ENCODE results near the gene FGFBP2.

The FGFBP2 gene

DNA sequence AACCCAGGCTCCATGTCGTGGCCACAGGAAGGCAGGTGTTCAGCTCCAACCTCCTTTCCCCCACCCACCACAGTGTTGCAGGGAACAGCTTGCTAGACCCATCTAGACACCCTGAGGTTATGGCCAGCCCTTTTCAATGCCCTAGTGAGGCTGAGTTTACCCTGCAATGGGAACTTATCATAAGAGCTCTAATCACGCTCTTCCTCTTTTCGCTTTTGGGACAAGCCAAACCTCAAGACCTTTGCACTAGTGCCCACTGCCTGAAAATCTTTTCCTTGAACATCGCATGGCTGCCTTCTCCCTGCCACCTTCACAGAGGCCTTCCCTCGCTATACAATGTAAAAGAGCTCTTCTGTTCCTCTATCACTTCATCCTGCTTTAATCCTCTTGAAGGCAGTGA is 2.4 kb upstream of the FGFBP2 start:
- FAIRE-seq: no peak

DNA sequence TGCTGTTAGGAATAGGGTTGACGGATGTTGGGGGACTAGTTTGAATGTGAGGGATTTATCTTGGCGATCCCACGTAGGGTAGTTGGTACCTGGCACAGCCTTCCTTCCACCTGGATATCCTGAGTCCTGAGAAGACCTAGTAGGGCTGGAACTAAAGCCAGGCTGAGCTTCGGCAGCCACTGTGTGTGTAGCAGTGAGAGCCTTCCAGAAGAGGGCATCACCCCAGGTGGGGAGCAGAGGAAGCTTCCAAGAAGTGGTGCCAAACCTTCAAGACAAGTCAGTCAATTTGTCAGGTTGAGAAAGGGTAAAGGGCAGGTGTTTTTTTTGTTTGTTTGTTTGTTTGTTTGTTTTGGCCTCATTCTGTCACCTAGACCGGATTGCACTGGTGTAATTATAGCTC is 1.2 kb upstream of the FGFBP2 start:
- no peak for FAIRE-seq

DNA sequence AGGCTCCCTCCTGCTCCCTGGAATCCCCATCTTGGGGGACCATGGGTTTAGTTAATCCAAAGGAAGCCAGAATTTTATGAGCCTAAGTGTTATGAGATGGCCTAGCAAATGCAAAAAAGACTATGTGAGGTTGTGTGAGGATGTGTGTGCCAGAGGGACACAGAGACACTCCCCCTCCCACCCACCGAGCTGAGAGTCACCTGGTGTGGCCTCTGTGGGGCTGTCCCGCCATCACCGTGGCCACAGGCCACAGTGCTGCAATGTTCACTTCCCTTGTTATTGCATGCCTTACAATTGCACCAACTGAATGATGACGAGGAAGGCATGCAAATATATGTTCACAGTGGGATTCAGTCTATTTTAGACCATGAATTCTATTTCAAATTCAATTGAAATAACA is 601 bp upstream of the FGFBP2 start:
- no peak for FAIRE-seq

DNA sequence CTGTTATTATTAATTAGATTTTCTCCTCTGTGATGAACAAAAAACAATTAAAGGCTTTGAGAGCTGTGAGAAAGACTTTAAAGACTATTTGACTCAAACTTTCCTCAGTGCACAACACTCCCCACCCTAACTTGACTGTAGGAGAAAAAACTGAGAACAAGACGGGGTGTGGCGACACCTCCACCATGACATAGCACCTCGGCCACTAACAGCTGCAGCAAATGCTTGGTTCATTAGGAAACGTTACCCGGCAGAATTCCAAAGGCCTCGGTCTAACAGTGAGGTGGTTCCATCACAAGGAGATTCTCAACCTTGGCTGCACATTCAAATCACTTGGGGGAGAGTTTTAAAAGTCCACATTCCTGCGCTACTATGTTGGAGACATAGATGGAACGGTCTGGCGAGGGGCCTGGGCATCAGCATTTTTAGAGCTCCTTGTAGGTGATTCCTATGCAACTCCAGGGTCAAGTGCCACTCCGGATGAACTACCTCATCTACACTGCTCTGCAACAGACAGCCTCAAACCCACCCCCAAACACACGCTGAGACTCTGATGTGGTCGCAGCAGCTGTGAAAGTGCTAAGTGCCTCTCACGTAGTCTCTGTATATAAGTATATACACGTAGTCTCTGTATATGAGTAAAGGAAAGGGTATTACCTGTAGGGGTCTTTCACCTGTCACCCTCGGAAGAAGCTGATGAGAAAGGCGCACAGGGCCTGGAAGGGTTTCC is 1.0 kb downstream of the FGFBP2 start:
- FAIRE-seq: no peak

DNA sequence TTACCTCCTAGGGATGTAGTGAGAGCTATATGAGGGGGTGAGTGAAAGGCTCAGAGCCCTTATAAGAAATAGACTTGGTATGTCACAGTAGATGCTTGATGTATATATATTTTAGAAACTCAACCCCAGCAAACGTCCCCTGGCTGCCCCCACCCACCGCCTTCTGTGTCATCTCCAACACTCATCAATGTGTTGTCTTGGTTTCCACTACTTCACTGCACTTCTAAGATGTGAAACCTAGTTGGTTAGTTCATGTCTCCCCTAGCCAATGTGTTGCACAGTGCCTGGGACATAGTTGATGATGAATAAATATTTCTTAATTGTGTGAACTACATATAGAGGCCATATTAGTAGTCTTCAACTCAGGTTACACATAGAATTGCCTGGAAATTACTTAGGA is 4.4 kb downstream of the FGFBP2 start:
- no peak for FAIRE-seq

DNA sequence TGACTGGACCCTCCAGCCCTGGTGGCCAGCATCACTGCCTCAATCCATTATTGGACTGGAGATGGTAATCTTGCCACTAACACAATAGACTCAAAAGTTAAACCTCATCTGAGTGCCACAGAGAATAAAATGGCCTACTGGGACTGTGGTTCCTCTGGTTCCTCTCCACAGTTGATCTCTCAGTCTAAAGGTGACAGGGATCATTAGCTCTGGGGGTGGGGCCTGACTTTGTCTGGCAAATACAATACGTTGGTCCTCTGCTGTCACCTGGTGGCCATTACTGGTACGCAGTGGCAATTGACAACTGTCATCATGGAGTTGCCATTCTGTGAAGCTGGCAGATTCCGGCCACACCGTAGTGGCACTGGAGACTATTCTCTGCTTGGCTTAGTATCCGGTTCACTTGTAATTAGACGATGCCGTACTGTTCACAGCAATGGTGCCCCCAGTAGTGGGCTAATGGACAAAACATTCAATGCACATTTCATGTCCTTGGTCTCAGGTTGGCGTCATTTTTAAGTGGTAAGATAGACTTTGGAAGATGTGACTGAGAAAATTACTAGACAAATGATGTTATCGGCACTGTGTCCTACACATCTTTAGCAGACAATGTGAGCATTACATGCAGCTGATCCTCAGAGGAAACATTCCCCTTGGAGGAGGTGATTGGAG is 6.7 kb downstream of the FGFBP2 start:
- no peak for FAIRE-seq

DNA sequence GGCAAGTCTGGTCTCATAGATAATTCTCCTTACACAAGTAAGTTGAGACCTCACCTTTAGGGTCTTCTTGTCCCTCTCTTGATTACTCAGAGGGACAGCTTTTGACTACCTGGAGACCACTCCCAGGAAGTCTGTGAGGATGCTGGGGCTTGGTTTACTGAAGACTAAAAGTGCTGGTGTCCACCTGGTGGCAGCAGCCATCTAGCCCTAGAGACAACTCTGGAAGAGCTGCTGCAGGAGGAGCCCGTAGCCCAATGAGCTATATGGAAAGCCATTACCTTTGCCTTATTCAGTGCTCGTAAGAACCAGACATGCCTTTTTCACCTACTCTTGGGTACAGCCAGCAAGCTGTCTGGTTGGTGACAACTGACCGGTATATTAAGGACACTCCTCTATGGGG is 7.3 kb downstream of the FGFBP2 start:
- FAIRE-seq: no peak

DNA sequence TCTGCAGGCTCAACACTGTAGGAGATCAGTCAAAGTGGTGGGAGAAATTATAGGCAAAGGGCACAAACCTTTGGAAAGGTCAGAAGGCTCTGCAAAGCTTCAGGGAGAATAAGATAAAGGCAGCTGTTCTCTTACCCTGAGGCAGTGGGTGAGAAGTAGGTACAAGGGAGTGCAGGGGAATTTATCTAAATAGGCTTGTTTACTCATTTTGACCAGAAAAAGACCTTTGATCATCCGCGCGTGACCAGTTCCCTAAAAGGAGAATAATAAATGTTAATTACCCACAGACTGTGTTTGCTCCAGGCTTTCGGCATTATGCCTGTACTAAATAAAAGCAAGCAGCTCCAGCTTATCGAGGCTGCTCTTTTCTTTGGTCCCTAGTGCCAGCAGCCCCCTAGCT is 9.3 kb downstream of the FGFBP2 start:
- no peak for FAIRE-seq

DNA sequence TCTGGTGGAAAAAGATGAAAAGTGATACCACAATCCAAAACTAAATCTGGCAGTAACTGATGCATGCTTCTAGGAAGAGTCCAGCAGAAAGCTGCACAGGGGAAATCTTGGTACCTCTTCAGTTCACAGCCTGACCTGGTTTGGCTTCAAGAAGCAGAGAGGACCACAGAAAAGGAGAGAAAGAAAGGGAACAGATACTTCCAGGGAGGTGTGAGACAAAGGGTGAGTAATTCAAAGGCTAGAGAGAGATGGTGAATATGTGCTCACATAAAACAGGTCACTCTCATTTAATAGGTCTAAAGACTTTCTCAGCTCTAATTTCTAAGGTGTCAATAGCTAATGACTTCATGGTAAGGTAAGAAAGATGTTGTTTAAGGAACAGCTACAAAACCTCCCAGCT is 11.2 kb downstream of the FGFBP2 start:
- no peak for FAIRE-seq

DNA sequence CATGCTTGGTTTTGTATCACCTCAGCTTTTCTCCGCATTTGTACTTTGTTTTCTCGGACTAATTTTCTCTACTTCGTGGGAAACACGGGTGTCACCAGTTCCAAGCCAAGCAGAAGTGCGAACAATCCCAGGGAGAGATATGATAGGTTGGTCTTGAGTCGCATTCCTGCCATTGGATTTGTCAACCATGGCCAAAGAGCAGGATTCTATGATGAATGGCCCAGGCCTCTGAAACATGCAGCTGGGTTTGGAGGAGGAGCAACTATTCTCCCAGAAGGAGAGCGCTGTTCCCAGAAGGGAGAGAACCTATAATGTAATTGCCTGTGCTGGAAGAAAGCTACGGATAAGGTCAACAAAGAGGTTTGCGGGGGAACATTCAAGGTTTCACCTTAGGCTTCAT is 14.1 kb downstream of the FGFBP2 start:
- no peak for FAIRE-seq

DNA sequence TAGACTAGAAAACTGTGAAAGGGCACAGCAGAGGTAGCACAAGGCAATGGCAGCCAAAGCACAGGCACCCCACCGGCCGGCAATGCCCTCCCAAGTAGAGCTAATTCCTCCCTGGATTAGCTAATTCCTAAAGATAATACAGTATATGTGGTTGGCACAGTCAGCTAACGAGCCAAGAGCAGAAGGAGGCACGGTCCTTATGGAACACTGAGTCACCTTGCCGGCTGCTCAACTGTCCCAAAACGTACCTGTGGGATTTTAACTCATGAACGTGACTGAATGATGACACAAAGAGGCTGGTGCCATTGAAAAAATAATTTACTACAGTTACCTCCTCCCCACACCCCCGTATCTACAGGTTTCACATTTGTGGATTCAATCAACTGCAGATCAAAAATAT is 15.3 kb downstream of the FGFBP2 start:
- FAIRE-seq: no peak

DNA sequence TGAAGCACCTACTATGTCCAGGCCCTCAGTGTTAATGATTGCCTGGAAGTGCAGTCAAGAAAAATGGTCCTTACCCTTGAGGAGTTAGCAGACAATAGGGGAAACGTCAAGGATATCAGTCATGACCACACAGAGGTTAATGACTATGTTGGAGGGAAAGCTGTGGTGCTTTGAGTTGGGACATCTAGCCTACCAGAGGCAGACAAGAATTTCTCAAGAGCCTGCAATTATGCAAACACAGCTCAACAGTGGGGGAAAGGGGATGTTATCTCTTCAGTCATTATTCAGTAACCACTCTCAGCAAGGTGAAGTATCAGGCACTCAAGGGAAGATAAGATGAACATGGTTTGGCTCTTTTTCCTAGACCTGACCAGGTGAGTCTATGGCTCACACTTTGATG is 17.5 kb downstream of the FGFBP2 start:
- no peak for FAIRE-seq

DNA sequence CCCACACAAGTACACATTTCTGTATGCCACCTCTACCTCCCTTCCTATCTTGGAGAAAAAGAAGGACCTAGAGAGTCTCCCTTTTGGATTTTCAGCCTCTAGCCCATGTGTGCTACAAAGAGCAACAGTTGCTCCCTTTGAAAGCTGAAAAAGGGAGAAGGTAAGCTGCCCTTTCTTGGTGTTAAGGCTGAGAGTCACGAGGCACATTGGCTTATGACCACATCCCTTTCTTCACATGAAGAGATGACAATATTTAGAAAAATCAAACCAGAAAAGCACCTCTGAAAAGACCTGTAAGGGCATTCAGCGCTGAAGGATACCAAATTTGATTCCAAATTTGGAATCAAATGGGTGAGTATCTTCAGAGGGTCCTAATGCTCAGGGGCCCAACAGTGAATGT is 18.1 kb downstream of the FGFBP2 start:
- no peak for FAIRE-seq

DNA sequence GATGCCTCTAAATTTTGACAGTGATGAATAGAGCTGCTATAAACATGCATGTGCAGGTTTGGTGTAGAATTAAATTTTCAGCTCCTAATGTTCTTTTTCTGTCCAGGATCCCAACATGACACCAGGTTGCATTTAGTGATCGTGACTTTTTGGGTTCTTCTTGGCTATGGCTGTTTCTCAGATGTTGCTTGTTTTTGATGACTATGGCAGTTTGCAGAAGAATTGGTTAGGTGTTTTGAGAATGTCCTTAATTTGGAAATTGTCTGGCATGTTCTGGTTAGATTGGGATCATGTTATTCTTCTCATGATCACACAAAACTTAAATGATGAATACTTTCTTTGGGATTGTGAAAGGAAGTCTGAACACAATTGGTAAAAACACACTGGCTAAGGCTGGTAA is 20.7 kb downstream of the FGFBP2 start:
- FAIRE-seq: no peak

DNA sequence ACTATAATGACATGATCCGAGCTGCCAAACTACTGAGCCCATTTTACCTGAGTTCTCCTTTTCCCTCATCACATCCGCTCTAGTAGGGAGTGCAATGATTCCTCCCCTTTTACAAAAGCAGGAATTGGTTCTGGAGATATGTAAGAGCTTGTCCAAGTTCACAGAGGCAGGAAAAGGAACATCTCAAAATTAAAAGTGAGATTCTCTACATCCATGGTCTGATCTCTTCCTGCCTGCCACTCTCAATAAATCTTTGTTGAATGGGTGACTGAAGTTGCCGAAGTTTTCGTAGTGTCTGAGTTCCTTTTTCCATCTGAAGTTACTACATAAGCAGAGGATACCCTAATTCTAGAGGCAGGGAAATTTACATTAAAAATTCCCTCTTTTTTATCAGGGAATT is 24.3 kb downstream of the FGFBP2 start, which contains the start of gene FGFBP1:
Gene FGFBP1, minus strand, starts transcription at position 101 of the 400 bp plus-strand sequence. CDS start 2,108 bp downstream, outside the sequence.
- FAIRE-seq: no peak

DNA sequence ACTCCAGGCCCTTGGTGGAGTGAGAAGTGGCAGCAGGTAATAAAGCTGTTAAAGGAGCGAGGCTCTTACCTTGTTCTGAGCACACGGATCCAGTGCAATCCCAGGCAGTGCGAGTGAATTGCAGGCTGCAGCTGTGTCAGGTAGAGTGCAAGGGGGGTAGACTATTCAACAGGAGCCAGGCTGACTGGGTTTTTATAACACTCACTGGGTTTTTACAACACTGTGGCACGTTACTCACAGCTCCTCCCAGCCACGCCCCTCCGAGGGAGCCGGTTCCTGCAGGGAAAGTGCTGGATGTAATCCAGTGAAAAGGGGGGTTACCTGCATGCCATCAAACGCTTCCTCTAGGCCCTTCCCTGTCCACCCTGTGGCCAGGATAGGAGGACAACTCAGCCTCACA is 24.8 kb downstream of the FGFBP2 start:
- FAIRE-seq: no peak

DNA sequence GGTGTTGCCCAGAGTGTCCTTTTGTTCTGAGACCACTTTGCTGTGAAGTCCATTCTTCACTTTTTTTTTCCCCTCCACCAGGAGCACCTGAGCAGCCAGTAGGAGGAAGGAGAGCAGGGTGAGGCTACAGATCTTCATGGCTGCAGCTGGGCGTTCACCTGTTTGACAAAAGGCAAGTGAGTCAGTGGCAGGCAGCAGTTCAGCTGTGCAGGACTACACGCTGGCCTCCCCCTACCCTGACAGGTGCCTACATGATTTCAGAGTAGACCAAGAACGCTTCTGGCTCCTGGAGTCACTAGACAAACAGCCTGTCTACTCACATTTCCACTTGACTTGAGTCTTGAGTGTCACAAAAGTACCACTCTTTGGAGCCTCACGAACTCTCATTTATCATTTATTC is 26.5 kb downstream of the FGFBP2 start:
- no peak for FAIRE-seq

DNA sequence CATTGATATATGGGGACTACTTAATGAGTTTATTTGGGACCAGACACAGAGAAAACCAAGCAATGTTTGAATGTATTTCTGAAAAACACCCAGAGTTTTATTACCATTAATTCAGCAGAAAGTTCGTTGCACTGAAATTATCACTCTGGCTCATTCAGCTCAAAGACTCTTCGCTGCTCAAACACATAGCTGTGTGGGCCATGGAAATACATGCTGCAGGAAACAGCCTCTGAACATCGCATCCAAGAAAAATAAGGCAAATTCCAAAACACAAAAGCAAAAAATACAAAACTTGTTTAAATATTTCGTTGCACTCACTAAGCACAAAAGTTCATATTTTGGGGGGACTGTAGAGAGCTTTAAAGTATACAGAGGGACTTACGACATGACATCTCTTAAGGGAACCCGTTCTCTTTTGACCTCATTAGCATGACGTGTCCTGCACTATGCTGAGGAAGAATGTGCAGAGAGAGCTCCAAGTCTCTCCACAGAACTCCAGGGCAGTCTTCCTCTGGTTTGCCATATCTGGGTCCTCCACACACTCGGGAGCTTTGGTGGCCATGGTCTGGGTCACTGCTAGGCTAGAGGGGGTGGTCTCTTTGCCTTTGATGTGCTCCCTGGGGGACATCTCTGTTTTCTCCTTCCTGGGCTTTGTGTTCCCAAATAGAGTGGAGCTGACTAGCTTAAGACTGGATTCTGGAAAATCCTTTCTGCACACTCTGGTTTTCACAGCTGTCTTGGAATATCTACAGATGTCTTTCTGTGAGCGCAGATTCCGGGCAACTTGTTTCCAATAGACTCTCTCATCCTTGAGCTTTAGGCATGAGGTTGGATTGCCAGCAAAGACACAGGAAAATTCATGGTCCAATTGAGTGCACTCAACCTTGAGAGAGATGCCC is 27.2 kb downstream of the FGFBP2 start:
- no peak for FAIRE-seq

DNA sequence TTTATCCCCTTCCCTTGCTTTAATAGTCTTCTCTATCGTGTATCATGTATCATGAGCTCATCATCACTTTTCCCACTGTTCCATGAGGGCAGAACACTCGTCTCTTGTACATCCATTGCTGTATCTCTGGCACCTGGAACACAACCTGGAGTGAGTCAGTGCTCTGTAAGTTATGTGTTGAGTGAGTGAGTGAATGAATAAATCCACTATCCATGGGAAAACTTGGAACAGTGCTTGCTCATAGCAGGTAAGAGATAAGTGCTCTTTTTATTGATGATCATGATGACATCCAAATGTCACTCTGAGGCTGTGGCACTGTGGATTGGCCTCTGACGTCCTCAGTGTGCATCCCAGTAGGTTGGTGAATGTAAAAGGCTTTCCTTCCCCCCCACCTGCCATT is 28.7 kb downstream of the FGFBP2 start:
- FAIRE-seq: no peak

DNA sequence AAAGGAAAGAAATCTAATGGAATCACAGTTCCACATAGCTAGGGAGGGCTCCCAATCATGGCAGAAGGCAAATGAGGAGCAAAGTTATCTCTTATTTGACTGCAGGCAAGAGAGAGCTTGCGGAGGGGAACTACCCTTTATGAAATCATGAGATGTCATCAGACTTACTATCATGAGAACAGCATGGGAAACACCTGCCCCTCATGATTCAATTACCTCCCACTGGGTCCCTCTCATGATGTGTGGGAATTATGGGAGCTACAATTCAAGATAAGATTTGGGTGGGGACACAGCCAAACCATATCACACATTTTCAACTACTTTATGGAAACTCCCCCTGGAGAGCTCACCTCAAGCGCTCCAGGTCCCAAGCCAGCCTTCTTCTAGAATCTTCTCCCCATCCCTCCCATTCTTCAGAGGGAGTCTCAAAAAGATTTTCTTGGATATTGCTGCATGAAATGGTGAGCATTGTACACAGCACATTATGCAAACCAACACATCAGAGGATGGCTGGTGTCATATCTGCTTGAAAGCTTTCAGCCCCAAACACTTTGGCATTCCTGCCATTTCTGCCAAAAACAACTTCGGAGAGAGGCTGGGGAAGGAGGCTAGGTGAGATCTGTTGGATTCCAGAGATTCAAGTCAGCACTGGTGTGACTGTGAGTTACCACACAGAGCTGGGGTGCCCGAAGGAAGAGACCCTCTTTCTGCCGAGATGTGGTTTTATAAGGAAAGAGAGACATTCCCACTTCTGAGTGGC is 31.3 kb downstream of the FGFBP2 start:
- FAIRE-seq: no peak

DNA sequence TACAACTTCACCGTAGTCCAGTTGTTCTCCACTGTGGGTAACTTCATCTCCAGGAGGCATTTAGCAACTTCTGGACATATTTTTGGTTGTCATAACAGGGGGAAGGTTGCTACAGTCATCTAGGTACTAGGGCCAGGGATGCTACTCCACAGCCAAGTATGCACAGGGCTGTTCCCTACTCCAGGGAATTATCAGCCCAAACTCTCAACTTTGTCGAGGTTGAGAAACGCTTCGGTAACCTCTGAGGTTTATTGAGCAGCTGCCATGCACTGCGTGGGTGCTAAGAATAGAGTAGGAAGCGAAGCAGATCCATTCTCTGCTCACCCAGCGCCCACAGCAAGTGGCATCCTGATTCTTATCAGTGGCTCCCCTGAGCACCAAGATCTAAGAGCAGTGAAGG is 32.7 kb downstream of the FGFBP2 start:
- no peak for FAIRE-seq

DNA sequence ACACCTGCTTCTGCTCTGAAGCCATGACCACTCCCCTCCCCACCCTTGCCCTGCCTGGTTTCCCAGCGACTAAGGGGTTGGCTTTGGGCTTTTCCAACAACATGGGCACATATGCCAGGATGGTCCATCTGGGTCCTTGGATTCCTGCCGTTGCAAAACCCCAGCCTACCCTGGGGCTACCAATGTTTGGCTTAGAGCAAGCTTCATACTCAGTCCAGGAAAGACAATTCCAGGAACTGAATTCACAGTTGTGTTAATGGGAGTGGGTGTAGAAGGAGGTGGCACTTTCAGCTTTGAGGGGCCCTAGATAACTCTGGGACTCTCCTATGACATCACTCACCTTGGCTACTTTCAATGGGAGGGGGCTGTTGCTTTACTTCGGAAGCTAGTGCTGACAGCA is 33.4 kb downstream of the FGFBP2 start:
- FAIRE-seq: no peak

DNA sequence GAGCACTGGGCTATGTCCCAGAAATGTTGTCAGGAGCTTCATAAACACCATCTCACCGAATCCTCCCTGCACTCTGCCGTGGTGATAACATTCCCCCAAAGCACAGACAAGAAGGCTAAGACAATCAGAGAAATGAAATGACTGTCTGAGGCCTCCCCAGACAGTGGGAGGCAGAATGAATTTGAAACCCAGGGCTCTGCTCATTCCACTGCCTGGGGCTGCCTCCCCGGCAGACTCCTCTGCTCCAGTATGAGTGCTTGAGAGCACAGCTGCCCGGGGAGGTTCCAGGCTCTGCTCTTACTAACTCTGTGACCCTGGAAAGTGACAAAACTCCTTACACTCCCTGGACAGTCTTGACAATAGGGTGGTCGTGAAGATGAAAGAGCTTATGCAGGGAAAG is 34.1 kb downstream of the FGFBP2 start:
- FAIRE-seq: no peak
